GM13977 (cell line): Measurements from ENCODE around the gene MT1G.
A peak's percentile ranks its signal among the peaks of the same experiment; 100 is the strongest.

Source experiments
- DNase-seq: peaks from one replicate; pipeline ENCODE4 v3.0.0; 2012; ENCODE audit warnings: low spot score
- CTCF ChIP-seq: IDR thresholded peaks from 2 replicates; pipeline ENCODE4 v1.5.1; 2012; ENCODE audit warnings: mild to moderate bottlenecking, control low read depth; ENCODE audit not compliant: insufficient read depth; ENCODE audit errors: extremely low read depth, missing control alignments
- in situ Hi-C: fragments of 300-500 bp; cut with MboI; formaldehyde crosslinking; loops from one replicate; pipeline ENCODE4 v1.12.0; 2022; ENCODE audit warnings: low sequenced_read_pairs, low pct_unique_long_range_greater_than_20kb, mixed read lengths, inconsistent platforms; ENCODE audit not compliant: unreplicated experiment

Gene MT1G

GRCh38 chr16:56658327-56658875, 9.5 kb downstream of the MT1G start:
- in situ Hi-C loops = no loop called here

GRCh38 chr16:56657555-56658326, 10.1 kb downstream of the MT1G start, which contains the start of gene MT1F:
Gene MT1F (plus strand): TSS chr16:56657959. CDS start chr16:56658059, 100 bp downstream.
- in situ Hi-C loops = no loop called here
- DNase-seq = peak; percentile 45
- TF ChIP-seq CTCF = no peak

More at GRCh38 chr16:56658327-56658875, 9.5 kb downstream of the MT1G start:
- no peak for DNase-seq
- TF ChIP-seq CTCF = no peak

GRCh38 chr16:56653218-56653617, 14.6 kb downstream of the MT1G start:
- no peak for TF ChIP-seq CTCF
- in situ Hi-C loops = no loop called here

GRCh38 chr16:56652600-56652999, 15.3 kb downstream of the MT1G start:
- no peak for DNase-seq
- in situ Hi-C loops = no loop called here
- no peak for TF ChIP-seq CTCF

More at GRCh38 chr16:56653218-56653617, 14.6 kb downstream of the MT1G start:
- no peak for DNase-seq

GRCh38 chr16:56651586-56651985, 16.3 kb downstream of the MT1G start, which contains the start of gene MT1B:
Gene MT1B (plus strand): TSS chr16:56651886. CDS start chr16:56651954, 68 bp downstream.
- in situ Hi-C loops = no loop called here
- no peak for DNase-seq
- no peak for TF ChIP-seq CTCF

- no peak for TF ChIP-seq CTCF
- in situ Hi-C loops = no loop called here
- DNase-seq = no peak
Measured at GRCh38 chr16:56649820-56650219, 18.0 kb downstream of the MT1G start.
